BE2C (cell line): ENCODE measurements around the gene DAPK1.

Experiments
- DNase-seq: peaks from one replicate; pipeline ENCODE4 v3.0.0-alpha.2; 2020
- H3K27me3 ChIP-seq: fragments of 250-450 bp; sonication (Bioruptor Pico); 2 replicates; pipeline ENCODE4 v1.5.1; 2020; ENCODE audit warnings: mild to moderate bottlenecking
- H3K36me3 ChIP-seq: fragments of 250-450 bp; sonication (Bioruptor Pico); 2 replicates; pipeline ENCODE4 v1.5.1; 2020; ENCODE audit warnings: mild to moderate bottlenecking
- H3K4me1 ChIP-seq: fragments of 250-450 bp; sonication (Bioruptor Pico); 2 replicates; pipeline ENCODE4 v1.5.1; 2020
- H3K4me3 ChIP-seq: 2 replicates; pipeline ENCODE4 v1.5.1; 2011; ENCODE audit warnings: low read depth, low read length
- H3K9me3 ChIP-seq: fragments of 250-450 bp; sonication (Bioruptor Pico); 2 replicates; pipeline ENCODE4 v1.5.1; 2020
- TF ChIP-seq, protein P1 (sequence below): IDR thresholded peaks from 2 replicates; pipeline ENCODE4 v1.5.1; 2012; ENCODE audit warnings: mild to moderate bottlenecking, low read depth, low read length

Gene DAPK1

DNA sequence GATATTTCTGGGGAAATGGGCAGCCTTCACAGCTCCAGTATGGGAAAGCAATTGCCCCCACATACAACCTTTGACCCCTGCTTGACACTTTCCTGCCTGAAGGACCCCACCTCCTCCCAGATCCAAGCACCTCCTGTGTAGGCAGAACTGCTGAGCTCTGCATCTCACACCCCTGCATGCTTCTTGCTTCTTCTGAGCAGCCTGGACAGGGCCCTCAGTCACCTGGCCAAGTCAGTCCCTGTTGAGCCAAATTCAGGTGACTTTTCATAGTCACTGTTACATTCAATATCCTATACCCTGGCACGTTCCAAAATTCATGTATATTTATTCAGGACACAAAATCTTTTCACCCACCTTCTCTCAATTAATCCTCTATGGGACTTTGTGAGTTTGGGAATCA is 197.9 kb downstream of the DAPK1 start:
- no peaks in the 10 kb centered on the region; the same call in 1 of the 2 replicates for H3K9me3 ChIP-seq

DNA sequence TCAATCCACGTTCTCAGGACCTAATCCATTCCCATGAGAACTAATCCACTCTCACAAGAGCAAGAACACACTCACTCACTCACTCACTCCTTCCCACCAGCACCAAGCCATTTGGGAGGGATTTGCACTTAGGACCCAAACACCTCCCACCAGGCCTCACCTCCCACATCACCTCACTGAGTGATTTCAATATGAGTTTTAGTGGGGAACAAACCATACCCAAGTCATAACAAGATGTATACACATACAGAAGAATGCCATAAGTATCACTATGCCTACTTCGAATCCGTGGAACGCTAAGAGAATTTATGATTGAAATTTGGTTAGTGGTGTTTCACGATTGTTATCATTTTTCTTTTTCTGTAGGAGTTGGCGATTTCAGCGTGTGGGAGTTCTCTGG is 199.0 kb downstream of the DAPK1 start:
- Histone ChIP-seq H3K4me3 (no peak overlapping the region), H3K27me3 (no peaks in the 10 kb centered on the region), H3K4me1 (no peaks in the 10 kb centered on the region), H3K9me3 (no peaks in the 10 kb centered on the region), H3K36me3 (peaks cover 6% of the 10 kb centered on the region; the same call in 1 of the 2 replicates)
- TF ChIP-seq, protein P1, sequence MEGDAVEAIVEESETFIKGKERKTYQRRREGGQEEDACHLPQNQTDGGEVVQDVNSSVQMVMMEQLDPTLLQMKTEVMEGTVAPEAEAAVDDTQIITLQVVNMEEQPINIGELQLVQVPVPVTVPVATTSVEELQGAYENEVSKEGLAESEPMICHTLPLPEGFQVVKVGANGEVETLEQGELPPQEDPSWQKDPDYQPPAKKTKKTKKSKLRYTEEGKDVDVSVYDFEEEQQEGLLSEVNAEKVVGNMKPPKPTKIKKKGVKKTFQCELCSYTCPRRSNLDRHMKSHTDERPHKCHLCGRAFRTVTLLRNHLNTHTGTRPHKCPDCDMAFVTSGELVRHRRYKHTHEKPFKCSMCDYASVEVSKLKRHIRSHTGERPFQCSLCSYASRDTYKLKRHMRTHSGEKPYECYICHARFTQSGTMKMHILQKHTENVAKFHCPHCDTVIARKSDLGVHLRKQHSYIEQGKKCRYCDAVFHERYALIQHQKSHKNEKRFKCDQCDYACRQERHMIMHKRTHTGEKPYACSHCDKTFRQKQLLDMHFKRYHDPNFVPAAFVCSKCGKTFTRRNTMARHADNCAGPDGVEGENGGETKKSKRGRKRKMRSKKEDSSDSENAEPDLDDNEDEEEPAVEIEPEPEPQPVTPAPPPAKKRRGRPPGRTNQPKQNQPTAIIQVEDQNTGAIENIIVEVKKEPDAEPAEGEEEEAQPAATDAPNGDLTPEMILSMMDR: no peak
- DNase-seq: no peak

More for the DNA sequence above, 197.9 kb downstream of the DAPK1 start:
- TF ChIP-seq, protein P1: no peak
- peaks cover 6% of the 10 kb centered on the region; the same call in 1 of the 2 replicates for H3K36me3 ChIP-seq
- H3K4me1 ChIP-seq: no peaks in the 10 kb centered on the region
- DNase-seq: no peak
- no peak overlapping the region for H3K4me3 ChIP-seq
- H3K27me3 ChIP-seq: no peaks in the 10 kb centered on the region

DNA sequence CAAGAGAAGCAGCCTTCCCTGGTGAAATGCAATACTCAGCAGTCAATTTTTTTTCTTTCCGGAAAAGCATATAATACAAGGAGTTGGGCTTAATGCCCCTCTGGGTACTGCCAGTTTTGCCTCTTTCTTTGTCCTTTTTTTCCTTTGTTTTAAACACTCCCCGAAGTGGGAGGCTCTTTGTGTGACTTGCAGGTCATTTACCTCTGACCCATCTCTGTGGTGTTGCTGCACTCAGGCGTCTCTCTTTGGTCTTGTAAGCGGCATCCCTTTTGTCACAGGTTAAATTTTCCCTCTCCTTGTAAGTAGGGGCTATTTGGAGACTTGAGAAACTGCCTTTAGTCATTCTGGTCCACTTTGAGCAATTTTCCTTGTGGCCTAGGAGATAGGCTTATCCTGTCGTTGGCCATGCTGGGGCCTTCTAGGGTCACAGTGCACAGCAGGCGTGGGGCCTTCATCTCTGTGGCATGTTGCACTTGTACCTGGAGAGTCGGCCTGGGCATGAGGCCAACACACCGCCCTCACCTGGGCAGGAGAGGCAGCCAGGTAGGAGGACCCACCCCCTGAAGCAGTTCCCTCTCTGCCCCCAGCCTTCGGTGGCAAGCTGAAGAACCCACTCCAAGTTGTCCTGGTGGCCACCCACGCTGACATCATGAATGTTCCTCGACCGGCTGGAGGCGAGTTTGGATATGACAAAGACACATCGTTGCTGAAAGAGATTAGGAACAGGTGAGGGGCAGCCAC is 200.6 kb downstream of the DAPK1 start:
- Histone ChIP-seq H3K36me3 (peaks cover 6% of the 10 kb centered on the region; the same call in 1 of the 2 replicates), H3K4me1 (no peaks in the 10 kb centered on the region), H3K9me3 (no peaks in the 10 kb centered on the region), H3K27me3 (no peaks in the 10 kb centered on the region), H3K4me3 (no peak overlapping the region)
- TF ChIP-seq, protein P1: no peak
- DNase-seq: no peak

DNA sequence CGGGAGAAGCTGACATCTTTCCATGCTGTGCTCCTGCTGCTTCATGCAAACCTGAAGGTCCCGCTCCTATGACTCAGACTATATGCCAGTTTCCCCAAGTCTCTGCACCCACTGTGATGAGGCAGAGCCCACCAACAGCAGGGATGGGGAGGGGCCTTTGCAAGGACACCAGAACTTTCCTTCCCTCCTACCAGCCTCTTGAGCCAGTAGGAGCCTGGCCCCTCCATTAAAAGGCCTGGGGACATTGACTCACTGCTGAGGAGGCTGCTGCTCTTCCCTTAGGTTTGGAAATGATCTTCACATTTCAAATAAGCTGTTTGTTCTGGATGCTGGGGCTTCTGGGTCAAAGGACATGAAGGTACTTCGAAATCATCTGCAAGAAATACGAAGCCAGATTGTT is 202.2 kb downstream of the DAPK1 start:
- H3K27me3 ChIP-seq: no peaks in the 10 kb centered on the region
- TF ChIP-seq, protein P1: no peak
- DNase-seq: no peak
- peaks cover 5% of the 10 kb centered on the region for H3K4me1 ChIP-seq
- peaks cover 6% of the 10 kb centered on the region; the same call in 1 of the 2 replicates for H3K36me3 ChIP-seq
- H3K4me3 ChIP-seq: no peak overlapping the region
- no peaks in the 10 kb centered on the region for H3K9me3 ChIP-seq

DNA sequence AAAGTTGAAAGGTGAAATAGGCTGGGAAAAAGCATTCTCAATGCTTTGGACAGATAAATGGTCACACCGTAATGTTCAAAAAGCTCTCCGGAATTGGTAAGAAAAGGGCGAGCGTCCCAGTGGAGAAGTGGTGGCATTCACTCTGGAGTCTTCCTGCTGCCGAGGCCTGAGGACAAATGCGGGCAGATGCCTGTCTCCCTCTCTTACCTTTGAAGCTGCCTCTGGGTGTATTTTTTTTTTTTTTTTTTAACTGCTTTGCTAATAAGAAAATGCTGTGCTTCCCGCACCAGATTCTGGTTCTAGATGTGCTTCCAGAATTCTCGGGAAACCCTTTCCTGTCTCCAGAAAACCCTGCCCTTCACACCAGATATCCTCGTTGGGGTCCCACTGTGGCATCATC is 203.8 kb downstream of the DAPK1 start:
- no peak for DNase-seq
- TF ChIP-seq, protein P1: no peak
- H3K4me3 ChIP-seq: no peak overlapping the region
- peaks cover 5% of the 10 kb centered on the region for H3K4me1 ChIP-seq
- no peaks in the 10 kb centered on the region for H3K27me3 ChIP-seq
- H3K9me3 ChIP-seq: no peaks in the 10 kb centered on the region
- peaks cover 9% of the 10 kb centered on the region for H3K36me3 ChIP-seq

DNA sequence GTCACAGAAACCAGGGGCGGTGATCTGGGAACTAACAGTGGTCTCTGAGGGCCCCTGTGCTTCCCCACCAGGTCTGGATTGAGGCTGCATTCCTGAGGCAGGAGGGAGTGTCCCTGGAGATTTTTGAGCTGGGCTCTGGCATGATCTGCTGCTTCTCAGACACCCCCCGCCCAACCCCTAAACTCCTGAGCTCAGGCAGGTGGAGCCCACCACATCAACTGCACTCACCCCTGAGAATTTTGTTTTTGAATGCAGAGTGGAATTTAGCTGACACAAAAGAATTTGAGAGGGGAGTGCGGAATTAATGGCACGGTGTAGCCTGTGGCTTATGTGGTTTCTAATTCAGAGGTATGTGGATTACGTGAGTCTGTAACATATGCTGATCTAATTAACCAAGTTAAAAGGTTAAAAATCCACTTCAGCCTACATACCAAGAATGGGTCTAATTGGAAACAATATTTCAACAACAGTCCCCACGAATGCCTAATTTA is 204.3 kb downstream of the DAPK1 start:
- H3K9me3 ChIP-seq: no peaks in the 10 kb centered on the region
- no peaks in the 10 kb centered on the region for H3K27me3 ChIP-seq
- TF ChIP-seq, protein P1: no peak
- DNase-seq: no peak
- H3K4me1 ChIP-seq: peaks cover 5% of the 10 kb centered on the region
- no peak overlapping the region for H3K4me3 ChIP-seq
- peaks cover 14% of the 10 kb centered on the region for H3K36me3 ChIP-seq
